GM03348 (cell line): Measurements from ENCODE around the gene LRP1.

Source experiments
- DNase-seq: peaks from one replicate; pipeline ENCODE4 v3.0.0; 2012; ENCODE audit warnings: low spot score

Gene LRP1

GRCh38 chr12:57154804-57155434, 26.6 kb downstream of the LRP1 start:
- no peak for DNase-seq

DNA sequence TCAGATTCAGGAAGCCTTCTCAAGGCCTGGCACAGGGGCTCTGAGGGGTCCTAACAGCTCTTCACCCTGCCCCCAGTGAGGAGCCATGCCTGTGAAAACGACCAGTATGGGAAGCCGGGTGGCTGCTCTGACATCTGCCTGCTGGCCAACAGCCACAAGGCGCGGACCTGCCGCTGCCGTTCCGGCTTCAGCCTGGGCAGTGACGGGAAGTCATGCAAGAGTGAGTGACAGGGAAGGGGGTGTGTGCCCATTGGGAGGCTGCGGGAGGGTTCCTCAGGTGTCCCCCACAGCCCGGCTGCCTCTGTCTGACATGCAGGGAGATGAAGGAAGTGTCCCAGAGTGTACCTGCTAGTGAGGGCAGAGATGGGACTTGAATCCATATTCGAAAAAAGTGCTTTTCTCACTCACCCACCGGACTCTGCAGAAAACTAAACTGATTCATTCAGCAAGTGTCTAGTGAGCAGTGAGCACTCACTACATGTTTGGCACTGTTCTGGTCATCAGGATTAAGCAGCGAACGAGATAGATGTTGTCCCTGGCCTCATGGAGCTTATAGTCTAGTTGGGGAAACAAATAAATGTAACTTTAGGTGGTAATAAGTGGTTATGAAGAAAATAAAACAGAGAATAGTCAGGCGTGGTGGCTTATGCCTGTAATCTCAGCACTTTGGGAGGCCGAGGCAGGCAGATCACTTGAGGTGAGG, 28.6 kb downstream of the LRP1 start:
- DNase-seq = no peak

- no peak for DNase-seq
Observed at GRCh38 chr12:57157588-57158173, 29.4 kb downstream of the LRP1 start.

DNA sequence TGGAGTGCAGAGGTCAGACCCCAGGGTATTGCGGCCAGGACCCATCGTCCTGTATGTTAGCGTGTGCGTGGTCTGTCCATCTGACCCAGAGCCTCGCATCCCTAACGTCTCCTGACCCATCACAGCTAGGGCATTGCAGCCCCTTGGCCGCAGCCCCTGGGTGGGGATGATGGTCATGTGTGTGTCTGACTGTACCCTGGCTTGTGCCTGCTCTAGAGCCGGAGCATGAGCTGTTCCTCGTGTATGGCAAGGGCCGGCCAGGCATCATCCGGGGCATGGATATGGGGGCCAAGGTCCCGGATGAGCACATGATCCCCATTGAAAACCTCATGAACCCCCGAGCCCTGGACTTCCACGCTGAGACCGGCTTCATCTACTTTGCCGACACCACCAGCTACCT, 29.9 kb downstream of the LRP1 start:
- no peak for DNase-seq

DNA sequence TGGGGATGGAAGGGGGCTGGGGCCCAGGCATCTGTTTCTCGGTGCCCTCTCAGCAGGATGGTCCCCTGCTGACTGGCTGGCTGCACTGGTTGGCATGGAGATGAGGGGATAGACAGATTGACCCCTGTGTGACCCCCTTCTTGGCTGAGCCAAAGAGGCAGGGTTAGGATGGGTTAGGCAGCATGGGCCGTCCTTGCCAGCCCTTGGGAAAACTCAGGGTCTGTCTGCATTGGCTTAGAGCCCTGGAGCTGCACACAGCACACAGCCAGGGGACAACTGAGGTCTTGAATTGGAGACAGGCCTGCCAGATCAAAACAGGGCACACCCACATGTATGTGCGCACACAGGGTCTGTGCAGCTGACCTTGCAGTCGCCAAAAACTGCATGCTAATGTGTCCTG, 30.4 kb downstream of the LRP1 start:
- DNase-seq = no peak

DNA sequence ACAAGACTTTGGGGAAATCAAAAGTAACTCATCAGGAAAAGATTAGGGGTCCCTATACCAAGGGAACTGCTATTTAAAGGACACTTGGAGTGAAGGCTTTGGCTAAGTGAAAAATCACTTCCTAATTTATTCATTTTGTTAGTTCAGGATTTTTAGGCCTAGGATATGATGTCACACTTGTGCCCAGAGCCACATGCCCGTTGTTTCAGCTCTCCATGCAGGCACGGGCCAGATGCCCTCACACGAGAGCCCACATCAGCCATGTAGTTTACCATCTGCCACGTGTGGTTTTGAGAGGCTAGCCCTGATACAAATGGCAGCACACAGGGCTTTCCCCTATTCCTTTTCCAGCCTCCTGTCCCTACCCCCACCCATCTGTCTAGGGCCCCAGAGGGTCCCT, 31.0 kb downstream of the LRP1 start:
- DNase-seq = no peak

DNA sequence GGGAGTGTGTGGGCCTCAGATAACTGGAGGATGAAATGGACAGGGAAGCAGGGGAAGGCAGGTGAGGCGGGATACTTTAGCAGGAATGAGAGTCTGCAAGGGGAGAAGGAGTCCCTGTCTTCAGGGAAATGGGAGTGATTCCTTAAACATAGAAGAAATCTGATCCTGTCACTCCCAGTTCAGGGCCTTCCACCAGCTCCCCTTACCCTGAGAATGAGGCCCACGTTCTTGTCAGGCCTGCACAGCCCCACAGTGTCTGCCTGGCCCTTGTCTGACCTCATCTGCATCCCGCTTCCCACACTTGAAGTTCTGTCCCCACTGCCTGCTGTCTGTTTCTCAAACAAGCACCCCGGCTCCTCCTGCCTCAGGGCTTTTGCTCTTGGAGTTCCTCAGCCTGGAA, 31.8 kb downstream of the LRP1 start:
- no peak for DNase-seq

- no peak for DNase-seq
Observed at GRCh38 chr12:57160741-57161140, 32.5 kb downstream of the LRP1 start.

GRCh38 chr12:57161491-57161890, 33.2 kb downstream of the LRP1 start:
- DNase-seq = peak; percentile 48

- DNase-seq = no peak
Observed at GRCh38 chr12:57162553-57163125, 34.4 kb downstream of the LRP1 start.

GRCh38 chr12:57164454-57164853, 36.2 kb downstream of the LRP1 start:
- no peak for DNase-seq

DNA sequence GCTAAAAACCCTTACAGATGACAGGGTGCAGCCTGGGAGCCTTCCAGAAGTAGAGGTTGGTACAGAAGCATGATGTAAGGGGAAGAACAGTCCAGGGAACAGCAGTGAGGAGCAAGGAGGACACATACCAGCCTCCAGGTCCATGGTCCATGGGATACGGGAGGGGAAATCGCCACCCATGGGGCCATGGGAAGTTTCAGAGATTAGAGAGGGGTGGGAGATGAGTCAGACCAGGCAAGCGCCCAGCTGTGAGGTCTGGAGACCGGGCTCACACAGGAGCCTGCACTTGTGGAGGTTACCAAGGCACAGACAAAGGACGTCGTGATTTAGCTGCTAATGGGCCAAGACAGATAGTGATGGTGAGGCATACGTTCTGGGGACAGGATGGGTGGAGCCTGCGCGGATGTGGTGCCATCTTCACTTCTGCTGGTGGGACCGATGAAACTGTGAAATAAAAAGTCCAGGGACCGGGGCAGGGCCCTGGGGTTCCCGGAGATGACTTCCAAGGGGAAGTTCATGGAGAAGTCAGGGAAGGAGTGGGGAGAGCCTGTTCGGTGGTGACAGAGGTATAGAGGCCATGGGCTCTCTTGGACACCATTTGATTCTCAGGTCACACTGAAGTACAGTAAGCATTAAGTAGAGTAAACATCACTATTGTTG, 36.8 kb downstream of the LRP1 start:
- DNase-seq = no peak

DNA sequence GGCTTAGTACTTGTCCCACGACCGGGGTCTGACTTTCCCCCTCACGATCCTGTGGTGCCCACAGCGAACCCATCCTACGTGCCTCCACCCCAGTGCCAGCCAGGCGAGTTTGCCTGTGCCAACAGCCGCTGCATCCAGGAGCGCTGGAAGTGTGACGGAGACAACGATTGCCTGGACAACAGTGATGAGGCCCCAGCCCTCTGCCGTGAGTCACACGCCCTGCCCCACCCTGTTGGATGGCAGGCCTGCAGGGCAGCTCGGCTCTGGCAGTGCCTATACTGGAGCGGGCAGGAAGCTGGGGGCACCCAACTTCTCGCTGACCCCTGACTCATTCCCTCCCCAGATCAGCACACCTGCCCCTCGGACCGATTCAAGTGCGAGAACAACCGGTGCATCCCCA, 37.5 kb downstream of the LRP1 start:
- DNase-seq = no peak

DNA sequence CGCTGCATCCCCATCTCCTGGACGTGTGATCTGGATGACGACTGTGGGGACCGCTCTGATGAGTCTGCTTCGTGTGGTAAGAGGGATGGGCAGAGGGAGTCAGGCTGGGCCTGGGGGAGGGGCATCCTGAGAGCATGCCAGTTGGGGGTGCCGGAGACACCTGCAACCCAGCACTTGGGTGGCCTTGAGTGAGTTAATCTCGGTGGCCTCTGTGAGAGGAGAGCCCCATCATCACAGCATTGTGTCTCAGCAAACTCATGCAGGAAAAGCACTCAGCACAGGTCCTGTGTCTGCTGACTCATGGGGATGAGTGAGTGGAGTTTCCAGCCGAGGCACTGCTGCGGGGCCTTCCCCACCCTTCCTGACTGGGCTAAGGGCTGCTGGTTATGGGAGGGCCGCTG, 38.7 kb downstream of the LRP1 start:
- peak; percentile 73 for DNase-seq

DNA sequence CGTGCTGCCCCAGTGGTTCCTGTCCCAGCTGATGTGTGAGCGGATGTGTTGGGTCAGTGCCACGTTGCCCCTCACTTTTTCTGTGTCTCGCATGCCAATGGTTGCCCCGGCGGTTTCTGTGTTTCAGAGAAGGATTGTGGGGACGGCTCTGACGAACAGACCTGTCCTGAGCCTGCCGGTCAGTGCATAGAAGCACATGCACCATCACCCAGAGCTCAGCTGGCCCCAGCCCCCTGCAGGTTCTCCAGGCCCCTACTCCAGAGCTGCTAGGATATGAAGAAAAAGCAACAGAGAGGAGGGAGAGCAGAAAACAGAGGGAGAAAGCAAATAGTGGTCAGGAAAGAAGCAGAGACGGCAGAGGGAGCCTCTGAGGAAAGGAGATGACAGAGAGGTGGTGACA, 39.8 kb downstream of the LRP1 start:
- no peak for DNase-seq

DNA sequence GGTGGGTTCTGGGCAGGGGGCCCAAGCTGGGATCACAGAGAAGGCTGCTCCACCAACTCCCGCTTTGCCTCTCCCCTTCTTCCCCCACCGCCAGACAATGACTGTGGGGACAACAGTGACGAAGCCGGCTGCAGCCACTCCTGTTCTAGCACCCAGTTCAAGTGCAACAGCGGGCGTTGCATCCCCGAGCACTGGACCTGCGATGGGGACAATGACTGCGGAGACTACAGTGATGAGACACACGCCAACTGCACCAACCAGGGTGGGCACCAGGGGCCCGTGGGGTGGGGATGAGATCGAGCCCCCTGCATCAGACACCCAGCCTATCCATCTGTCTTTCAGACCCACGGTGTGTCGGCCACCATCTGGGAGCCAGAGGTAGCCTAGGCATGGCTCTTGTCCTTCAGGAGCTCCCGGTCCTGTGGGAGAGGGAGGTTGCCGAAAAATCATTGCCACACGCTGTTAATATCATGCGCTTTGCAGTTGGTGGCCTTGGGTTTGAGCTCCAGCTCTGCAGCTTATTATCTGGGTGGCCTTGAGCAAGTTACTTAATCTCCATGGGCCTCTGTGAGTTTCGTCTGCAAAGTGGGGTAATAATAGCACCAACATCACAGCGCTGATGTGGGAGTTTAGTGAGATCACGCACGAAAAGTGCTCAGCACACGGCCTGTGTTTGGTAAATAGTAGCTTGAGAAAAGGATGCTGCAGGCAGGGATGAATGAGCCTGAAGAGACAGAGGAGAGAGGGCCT, 40.9 kb downstream of the LRP1 start:
- DNase-seq = no peak

GRCh38 chr12:57169969-57170368, 41.7 kb downstream of the LRP1 start:
- no peak for DNase-seq

- DNase-seq = no peak
Observed at GRCh38 chr12:57170408-57170807, 42.1 kb downstream of the LRP1 start.

GRCh38 chr12:57170927-57171326, 42.6 kb downstream of the LRP1 start:
- no peak for DNase-seq

DNA sequence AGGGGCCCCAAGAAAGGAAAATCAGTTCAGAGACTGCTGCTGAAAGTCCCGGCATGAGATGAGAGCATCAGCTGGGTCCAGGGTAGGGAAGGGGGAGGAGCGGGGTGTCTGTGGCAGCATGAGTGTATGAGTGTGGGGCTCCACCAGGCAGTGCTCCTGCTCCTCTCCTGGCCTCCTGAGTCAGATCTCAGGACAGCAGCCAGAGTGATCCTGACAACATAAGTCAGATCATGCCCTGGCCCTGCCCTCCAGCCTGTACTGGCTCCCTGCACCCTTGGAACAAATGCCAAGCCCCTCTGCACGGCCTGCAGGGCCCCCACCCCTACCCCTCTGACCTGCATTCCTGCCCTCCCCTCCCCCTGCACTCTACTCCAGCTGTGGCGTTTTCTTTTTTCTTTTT, 43.4 kb downstream of the LRP1 start:
- peak; percentile 82 for DNase-seq

DNA sequence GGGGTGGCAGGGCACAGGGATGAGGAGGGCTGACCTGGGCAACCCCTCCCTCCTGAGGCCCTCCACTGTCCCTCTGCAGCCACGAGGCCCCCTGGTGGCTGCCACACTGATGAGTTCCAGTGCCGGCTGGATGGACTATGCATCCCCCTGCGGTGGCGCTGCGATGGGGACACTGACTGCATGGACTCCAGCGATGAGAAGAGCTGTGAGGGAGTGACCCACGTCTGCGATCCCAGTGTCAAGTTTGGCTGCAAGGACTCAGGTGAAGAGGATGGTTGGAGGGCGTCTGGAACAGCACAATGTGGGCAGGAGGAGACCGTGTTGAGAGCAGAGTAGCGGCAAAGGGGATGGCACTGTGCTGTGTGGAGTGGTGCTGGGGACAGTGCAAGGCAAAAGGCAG, 44.8 kb downstream of the LRP1 start:
- DNase-seq = peak; percentile 60

DNA sequence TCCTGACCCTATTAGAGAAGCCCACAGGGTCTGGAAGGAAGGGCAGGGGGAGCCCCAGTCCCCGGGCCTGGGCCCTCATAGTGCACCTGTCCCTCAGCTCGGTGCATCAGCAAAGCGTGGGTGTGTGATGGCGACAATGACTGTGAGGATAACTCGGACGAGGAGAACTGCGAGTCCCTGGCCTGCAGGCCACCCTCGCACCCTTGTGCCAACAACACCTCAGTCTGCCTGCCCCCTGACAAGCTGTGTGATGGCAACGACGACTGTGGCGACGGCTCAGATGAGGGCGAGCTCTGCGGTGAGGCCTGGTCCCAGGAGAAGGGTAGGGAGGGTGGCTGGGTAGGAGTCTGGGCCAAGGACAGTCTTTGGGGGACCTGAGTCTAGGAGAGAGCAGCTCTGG, 45.4 kb downstream of the LRP1 start:
- no peak for DNase-seq
